ENCODE results near the gene TENT4A.

The TENT4A gene

DNA sequence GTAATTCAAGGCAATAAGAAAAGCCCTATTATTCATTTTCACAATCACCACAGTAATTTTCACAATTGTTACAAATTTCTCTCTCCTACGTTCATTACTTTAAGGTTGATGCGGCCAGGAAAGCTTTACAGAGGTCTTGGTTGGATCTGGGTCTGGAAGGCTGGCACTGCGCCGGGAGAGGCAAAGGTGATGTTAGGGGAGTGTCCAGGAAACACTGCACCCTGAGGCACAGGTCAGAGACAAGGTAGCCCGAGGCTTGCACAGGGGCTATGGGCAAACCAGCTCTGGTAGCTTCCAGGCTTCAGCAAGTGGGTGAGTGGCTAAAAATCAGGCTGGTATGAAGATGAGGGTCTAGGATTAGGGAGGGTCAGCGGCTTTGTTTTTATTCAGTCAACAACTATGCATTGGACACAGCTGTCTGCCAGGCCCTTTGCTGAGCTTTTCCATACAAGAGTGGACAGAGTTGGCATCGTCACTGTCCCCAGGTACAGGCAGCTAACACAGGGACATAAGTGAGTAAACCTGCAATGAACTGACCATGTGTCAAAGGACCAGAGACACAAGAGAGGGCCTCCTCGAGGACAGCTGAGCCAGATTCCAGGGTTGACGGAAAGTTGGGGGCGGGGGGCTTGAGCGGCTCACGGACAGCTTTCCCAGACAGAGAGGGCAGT is 12.4 kb upstream of the TENT4A start:
- no peak for DNase-seq

DNA sequence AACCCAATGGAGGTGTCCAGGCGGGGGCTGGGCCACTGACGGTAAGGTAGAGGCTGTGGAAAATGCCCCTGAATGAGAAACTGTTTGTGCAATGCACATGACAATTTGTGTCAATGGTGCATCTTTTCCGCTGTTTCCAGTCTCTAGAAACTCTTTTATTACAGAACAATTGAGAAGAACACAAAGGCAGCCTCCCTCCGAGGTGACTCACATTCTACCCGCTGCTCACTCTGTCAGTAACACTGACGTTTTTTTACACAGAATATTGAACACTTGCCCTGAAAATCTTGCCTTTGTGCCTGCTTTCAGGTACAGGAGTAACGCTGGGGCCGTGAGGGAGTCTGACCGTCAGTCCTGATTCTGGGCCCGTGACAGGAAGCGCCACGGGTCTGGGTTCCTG is 11.7 kb upstream of the TENT4A start:
- no peak for DNase-seq

DNA sequence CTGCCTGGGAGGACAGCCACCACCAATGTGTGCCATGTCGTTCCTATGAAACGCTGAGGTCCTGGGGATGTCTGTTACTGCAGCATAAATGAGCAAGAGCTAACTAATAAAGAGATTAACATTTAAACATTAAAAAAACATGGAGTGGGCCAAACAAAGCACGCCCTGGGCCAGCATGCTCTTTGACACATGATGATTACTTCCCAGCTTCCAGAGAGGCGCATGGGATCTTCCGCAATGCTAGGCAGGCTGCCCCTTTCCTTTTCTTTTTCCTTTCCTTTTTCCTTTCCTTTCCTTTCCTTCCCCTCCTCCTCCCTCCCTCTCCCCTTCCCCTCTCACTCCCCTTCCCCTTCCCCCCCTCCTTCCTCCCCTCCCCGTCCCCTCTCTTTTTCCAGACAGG is 10.6 kb upstream of the TENT4A start:
- DNase-seq: no peak

DNA sequence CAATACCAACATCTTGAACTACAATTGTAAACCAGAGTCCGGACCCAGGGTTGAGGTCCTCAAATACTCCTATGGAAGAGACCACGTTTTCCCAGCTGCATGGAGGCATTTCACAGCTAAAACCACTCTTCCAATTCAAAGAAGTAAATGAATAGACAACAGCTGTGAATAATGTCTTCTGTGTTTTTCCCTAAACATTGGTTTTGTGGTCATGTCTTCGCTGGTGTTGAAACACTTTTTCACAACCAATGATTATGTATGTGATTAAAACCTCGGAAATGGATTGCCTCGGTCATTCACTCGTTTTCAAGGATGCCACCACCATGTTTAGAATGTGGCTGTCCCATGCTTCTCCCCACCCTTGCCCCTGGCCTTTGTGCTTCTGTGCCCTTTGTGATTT is 9.4 kb upstream of the TENT4A start:
- no peak for DNase-seq

DNA sequence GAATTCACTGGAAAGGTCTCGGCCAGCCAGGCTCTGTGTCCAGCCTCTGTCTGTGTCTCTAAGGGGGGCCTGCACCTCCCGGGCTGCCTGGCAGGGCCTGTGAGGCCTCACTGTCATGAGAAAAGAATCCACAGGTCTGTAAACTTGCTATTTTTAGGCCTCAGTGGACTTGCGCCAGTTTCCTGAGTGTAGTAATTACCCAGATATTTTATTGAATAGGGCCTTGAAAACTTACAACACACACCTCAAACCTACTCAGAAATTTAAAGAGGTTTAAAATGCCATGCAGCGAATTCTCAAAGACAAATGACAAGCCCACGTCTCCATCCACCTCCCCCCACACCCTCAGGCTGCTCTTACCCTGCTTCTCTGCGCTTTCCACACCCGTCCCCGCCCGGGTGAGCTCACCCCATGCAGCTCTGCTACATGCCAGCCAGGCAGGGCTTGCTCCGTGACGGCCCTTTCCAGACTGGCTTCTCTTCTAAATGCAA is 8.8 kb upstream of the TENT4A start:
- DNase-seq: peak; percentile 57

DNA sequence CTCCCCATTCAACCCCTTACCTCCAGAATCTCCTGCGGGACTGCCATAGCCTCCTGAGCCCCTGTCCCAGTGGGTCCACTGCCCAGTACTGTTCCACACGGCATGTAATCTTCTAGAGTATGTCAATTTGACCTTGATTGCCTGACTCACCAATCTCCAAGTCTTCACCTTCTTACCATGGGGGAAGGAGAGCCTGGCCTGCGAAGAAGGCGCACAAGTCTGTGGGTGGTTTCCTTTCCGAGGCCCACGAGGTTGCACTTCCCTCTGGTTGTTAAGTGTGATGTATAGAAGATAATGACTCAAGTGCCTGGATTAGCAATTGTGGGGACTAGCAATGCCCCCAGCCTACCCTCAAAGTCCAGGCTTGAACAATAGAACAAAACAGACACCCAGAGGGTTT is 8.1 kb upstream of the TENT4A start:
- no peak for DNase-seq

DNA sequence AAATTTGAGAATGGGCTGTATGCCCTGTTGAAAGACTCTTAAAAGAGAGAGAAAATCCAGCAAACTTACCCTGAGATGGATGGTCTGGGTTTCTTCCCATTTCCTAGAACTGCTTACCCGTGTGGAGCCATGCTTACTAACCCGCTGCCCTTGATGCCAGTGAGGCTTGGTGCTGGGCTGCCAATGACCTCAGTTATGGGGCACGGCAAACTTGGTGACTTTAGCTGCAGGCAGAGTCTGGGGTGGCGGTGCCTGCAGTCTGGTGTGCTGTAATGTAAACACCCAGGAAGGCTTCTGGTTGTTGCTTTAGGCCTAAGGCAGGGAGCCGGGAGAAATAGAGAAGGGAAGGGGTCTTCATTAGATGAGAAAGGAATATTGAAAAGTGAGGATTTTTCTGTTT is 7.3 kb upstream of the TENT4A start:
- DNase-seq: no peak

DNA sequence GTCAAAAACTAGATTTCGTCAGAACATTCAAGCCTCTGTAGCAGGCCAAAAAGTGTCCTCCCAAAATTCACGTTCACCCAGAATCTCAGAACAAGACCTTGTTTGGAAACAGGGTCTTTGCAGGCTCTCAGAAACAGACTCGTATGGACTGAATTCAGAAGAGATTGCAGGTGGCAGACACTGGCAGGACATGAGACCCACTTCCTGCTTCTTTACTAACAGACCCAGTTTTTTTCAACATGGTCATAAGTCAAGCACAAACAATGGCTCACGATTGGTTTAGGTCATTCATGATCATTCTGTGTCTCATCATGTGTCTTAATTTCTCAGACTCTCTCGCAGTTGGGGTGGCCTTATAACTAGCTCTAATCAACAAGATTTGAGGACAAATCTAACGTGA is 5.4 kb upstream of the TENT4A start:
- no peak for DNase-seq

DNA sequence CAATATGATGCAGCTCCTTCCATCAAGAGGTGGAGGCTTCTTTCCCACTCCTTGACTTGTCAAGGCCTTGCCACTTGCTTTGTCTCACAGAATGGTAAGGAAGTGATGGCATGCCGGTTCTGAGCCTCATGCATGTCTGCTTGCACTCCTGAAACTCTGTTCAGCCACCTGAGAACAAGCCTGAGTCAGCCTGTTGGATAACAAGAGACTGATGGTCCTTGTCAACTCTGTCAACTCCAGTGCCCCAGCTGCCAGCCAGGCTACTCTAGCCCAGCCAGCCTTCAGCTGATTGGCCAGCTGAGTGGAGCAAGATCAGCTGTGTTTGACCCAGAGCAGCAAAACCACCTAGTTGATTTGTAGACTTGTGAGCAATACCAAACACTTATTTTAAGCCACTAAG is 4.4 kb upstream of the TENT4A start:
- no peak for DNase-seq

DNA sequence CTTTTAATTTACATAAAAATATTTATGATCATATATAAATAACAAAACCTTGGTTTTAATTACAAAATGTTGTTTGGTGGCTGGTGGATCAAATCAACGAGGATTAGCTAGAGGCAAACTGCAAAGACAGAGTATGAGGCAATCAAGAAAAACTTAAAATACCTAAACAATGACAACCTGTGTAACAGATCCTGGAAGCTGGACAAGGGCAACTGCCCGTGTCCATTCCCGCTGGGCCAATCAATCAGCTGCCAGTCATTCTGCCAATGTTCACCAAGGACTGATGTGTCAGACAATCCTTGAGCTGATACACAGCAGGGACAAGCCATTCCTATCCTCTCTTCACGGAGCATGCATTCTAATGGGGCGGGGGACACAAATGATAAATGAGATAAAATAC is 3.2 kb upstream of the TENT4A start:
- DNase-seq: no peak

DNA sequence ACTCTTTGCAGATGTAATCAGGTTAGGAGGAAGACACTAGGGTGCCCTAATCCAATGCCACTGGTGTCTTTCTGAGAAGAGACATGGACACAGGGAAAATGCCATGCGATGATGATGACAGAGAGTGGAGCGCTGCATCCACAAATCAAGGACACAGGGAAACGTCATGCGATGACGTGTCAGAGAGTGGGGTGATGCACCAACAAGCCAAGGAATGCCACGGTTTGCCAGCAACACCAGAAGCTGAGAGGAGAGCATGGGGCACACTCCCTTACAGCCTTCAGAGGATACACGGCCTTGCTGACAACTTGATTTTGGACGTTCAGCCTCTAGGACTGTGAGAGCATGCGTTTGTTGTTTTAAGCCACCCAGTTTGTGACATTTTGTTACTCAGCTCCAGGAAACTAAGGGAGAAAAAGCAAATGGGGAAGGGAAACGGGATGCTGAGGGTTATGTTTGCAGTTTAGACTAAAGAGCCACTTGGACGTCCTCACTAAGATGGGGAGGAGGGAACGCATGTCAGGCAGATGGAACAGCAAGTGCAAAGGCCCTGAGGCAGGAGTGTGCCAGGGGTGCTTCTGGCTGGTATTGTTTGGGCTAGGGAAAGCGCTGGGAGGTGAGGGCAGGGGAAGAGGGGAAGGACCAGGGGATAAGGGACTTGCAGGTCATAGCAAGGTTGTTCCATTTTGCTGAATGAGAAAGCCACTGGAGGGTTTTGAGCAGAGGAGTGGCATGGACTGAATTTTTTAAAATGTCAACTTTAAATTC is 2.5 kb upstream of the TENT4A start:
- DNase-seq: no peak

DNA sequence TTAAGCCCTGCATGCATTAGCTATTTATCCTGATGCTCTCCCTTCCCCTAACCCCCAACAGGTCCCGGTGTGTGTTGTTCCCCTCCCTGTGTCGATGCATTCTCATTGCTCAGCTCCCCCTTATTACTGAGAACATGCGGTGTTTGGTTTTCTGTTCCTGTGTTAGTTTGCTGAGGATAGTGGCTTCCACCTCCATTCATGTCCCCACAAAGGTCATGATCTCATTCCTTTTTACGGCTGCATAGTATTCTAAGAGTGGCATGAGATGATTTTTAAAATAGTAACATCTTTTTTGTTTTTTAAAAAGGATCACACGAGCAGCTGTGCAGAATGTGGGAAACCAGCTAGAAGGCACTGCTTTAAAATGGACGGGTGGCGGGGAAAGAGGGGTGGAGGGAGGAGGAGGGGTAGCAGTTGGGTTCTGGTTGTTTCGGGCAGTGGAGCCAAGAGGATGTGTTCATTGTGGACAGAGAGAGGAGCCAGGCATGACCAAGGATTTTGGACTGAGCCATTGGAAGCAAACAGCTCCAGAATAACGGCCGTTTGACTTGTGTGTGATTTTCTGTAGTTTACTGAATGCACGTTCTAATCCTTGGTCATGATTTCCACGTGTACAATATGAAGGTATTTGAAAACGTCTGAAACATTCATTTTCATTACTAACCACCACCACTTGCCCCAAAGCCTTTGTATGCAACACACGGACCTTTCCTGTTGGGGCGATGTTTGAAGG is 1.7 kb upstream of the TENT4A start:
- DNase-seq: no peak

DNA sequence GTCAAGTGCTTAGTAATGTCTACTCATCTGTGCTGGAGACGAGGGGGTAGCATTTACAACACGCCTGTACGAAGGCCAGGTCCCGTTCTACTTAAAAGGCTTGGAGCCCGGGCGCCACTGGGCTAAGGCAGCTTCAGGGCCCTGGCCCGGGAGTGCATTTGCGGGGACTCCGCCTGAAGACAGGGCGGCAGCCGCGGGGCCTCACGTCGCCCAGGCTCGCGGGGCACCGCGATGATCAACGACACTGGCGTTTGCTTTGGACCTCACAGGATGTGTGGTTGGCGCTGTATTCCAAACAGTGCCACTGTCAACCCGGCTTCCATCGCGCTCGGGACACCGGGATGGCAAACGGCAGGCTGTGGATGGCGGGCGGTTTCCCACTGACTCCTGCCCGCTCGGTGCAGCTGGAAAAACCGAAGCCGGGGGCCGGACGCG is 1.1 kb upstream of the TENT4A start:
- peak; percentile 70 for DNase-seq

DNA sequence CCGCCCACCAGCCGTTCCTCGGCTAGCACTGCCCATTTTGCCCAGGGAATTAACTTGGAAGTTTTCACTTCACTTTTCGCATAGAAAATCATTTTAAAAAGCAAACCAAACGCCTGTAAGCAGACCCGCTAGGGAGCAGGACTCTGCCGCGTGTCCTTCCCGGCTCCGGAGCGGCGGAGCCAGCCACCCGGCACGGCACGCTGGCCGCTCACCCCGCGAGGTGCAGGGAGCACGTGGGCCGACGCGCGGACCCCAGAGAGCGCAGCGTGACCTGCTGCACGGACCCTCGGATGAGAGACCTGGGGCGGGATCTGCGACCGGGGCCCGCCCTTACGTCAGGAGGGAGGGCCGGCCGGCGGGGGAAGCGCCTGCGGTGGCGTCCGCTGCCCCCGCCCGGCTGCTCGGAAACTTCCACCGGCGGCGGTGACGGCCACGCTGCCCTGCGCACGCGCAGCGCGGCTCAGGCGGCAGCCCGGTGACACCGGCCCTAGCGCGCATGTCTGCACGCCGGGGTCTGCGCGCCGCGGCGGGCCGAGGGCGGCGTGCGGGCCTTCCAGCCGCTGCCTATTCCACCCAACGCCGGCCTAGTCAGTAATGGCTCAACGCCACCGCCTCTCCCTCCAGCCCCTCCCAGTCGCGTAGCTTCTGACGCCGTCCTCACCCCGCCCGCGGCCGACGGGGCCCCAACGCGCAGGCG is 507 bp upstream of the TENT4A start:
- peak; percentile 99 for DNase-seq

DNA sequence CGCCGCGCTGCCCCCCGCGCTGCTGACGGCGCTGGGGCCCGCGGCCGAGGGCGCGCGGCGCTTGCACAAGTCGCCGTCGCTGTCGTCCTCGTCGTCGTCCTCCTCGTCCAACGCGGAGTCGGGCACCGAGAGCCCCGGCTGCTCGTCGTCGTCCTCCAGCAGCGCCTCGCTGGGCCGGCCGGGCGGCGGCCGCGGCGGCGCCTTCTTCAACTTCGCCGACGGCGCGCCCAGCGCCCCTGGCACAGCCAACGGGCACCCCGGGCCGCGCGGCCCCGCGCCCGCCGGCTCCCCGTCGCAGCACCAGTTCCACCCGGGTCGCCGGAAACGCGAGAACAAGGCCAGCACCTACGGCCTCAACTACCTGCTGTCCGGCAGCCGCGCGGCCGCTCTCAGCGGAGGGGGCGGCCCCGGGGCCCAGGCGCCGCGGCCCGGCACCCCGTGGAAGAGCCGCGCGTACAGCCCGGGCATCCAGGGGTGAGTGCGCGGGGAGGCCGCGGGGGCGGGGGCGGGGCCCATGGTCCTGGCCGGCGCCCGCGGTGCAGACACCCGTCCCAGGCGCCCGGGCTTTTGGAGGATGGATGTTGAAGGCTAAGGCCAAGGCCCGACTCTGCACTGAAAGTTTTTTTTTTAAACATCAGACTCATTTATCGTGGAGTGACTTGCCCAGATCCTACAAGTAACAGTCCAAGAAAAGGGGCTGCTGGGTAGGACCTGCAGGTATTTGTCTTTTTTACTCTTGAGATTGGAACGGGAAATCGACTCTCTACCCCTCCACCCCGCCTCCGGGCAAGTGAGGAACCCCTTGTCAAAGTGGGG is 1.2 kb downstream of the TENT4A start:
- peak; percentile 64 for DNase-seq

DNA sequence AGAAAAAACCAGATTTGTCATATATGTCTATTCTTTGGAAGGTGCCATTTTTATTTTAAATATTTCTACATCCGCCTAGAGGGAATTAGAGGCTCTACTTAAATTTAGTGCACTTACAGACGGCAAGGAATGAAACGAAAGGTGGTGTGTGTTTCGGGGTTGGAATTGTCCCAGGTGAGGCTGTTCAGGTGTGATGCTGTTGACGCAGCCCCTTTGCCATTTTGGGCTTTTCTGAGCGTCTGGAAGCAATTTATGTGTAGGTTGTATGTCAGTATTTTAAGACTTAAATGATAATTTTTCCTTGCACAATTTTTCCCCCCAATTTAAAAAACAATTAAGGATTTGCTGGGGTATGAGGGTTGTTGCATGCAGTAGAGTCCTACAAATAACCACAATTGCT is 2.0 kb downstream of the TENT4A start:
- no peak for DNase-seq

DNA sequence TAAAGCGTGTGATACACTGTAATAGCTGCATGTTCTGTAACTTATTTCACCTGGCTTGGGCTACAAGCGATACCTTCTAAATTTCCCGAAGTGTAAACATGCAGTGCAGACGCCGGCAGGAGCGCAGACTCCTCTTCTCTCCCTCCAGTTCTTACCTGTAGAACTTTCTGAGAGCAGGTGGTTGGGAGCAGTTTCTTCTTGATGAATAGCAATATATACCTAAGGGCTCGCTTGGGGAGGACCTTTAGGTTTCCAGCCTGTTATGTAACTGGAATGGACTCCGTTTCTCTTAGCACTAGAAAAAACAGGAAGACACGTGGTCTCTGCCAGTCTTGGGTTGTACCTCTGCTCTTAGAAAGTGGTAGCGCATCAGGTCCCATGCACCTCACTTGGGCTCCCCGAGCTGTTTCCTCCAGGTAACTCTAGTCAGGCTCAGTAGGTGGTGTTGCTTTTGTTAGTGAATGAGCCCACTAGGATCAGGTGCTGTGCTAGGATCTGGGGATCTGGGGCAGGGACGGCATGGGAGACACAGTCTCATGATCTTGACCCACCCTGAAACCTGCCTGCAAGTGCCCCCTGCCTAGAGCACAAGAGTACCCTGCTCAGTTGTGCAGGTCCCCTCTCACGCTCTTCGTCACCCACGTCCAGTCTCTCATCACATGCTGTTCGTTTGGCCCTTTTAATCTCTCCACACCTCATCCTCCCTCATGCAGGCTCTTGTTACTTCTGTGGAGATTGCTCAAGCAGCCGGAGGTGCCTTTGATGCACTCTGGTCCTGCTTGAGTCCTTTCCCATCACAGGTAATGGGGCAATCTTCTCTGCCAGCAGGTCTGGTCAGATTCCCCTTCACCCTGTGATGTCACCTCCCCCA is 2.8 kb downstream of the TENT4A start:
- DNase-seq: no peak

DNA sequence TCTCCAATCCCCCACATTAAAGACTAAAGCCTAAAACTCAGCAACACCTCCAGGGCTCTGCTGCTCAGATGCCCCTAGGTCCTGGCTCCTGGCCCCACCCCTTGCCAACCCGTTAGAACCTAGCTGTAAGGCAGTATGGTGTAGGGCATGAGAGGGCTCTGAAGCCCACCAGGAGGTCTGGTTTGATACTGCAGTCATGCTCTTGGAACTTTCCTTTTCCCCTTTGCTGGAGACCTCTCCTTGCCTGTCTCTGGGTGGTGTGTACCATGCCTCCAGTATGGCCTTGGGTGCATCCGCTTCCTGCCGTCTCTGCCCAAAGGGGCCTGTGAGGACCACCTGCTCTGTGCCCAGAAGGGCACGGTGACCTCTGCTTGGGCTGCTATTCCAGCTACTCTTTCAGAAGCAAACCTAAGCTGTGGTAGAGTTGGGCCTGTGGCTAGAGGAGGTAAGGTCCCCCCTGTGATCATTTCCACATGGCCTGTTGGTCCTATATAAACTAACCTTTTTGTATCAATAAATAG is 3.5 kb downstream of the TENT4A start:
- DNase-seq: no peak

DNA sequence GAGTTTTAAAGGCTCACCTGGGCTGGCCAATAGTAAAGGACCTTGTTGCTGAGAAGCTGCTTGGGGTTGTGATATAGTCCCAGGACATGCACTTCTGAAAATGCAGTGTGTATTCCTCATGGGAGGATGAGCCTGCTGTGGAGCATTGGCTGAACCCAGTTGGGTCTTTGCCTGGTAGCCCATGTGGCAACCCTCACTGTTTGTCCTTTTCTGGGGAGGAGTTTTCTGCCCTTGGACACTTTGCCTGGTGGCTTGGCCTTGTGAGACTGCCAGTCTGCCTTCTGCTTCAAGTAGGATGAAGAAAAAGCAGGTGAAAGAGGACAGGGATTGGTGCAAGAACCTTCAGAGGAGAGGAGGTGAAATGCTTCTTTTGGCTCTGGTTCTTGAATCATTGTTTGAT is 4.0 kb downstream of the TENT4A start:
- no peak for DNase-seq

DNA sequence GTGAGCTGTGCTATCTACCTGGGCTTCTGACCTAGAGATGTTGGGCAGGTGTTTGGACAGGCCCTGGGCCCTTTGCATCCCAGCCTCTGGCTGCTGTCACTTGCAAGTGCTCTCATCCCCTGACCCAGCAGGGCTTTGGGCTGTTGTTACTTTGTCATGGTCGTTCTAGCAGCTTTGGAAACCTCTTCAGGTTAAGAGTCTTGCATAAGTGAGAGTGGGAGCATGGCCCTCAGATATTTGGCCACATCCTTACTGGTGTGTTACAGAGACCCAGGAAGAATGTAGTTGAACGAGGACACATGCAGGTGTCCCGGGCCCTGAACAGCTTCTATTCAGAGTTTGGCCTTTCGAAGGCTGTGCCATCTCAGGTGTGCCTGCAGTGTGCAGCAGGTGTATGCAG is 4.5 kb downstream of the TENT4A start:
- DNase-seq: no peak

DNA sequence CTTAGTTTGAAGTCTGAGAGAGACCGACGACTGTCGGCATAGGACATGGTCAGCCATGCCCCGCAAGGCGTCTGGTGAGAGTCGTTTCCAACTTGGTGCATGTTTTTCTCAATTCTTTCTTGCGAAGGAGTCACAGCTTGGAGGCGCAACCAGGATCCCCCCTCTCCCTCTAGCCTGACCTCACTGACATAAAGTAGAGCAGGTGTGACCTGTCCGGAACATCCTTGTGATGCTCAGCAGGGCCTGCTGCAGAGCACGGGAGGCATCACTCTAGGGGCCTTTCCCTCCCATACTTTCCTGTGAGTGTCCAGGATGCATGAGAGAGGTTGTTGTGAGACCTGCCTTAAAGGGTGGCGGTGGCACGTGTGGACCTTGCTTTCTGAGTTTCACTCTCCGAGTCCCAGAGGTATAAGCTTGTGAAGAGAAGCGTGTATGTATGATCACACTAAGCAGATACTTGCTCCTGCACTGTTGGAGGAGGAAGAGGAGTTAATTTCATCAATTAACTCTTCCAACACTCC is 5.0 kb downstream of the TENT4A start:
- no peak for DNase-seq
